Stomach (tissue), 9 donors: Measurements from ENCODE around the gene MRPL54. TPM values are rescaled to one million over a fixed set of nuclear protein-coding genes. Genes with fewer than 3 reads are reported as not detected.
"Not testable (repeated sequence)": the region's sequence is repeated elsewhere in the genome, so short reads cannot be mapped to it uniquely, and the experiment has no call there.

Experiments used
- DNase-seq, 2 donors: peaks; one replicate each; pipeline versions ENCODE4 v3.0.0 to v3.0.0-alpha.2; 2013 to 2019
- H3K27ac ChIP-seq, 5 donors: fragments of 200-600 bp in 4 of 5; sonication (generic) in 4 of 5; one replicate each; pipeline ENCODE4 v1.5.1; 2013 to 2019; ENCODE audit warnings: mild to moderate bottlenecking in 1 of 5, moderate library complexity in 1 of 5
- H3K27me3 ChIP-seq, 3 donors: fragments of 200-600 bp; sonication (generic); one replicate each; pipeline ENCODE4 v1.5.1; 2017 to 2019; ENCODE audit warnings: mixed run types in 1 of 3
- H3K36me3 ChIP-seq, 4 donors: fragments of 200-600 bp; sonication (generic); 1 replicate in 3 of 4; 2 replicates in 1 of 4; pipeline ENCODE4 v1.5.1; 2016 to 2019
- H3K4me1 ChIP-seq, 4 donors: fragments of 200-600 bp; sonication (generic); one replicate each; pipeline ENCODE4 v1.5.1; 2016 to 2019
- H3K4me3 ChIP-seq, 4 donors: fragments of 200-600 bp; sonication (generic) in 3 of 4; one replicate each; pipeline ENCODE4 v1.5.1; 2016 to 2019; ENCODE audit warnings: mild to moderate bottlenecking in 1 of 4
- H3K9me3 ChIP-seq, 4 donors: fragments of 200-600 bp; sonication (generic); one replicate each; pipeline ENCODE4 v1.5.1; 2016 to 2019
- CTCF ChIP-seq, 7 experiments: fragments of 450-650 bp in 4 of 7; fragments of 200-600 bp in 3 of 7; sonication (generic) in 3 of 7; IDR thresholded peaks; one replicate each; pipeline ENCODE4 v1.5.1; 2016 to 2019; ENCODE audit warnings: antibody characterized with exemption in 7 of 7, control low read depth in 2 of 7, mild to moderate bottlenecking in 1 of 7
- EP300 ChIP-seq: sonication (generic); formaldehyde crosslinking; IDR thresholded peaks from one replicate; pipeline ENCODE4 v1.6.1; 2017; ENCODE audit warnings: antibody characterized with exemption
- POLR2A ChIP-seq, 4 donors: fragments of 450-650 bp; IDR thresholded peaks; one replicate each; pipeline ENCODE4 v1.6.1; 2016; ENCODE audit warnings: antibody characterized with exemption in 4 of 4, control low read depth in 2 of 4, mild to moderate bottlenecking in 1 of 4, moderate library complexity in 1 of 4
- POLR2AphosphoS5 ChIP-seq, 3 donors: sonication (generic); formaldehyde crosslinking; IDR thresholded peaks; one replicate each; pipeline ENCODE4 v1.6.1; 2016; ENCODE audit warnings: antibody characterized with exemption in 3 of 3
- WGBS, 5 donors: extraction: QIAGEN DNeasy Blood & Tissue Kit in 3 of 5; methylation state at CpG; one replicate each; pipeline versions ENCODE4 v1.1.5 to v1.1.7; 2013 to 2018; 5-methylcytosine and 5-hydroxymethylcytosine counted together
- intact Hi-C: fragments of 100-400 bp; cut with DNase I; formaldehyde crosslinking; loops from one replicate; pipeline ENCODE4 v1.15.1; 2023; ENCODE audit warnings: low total_unique reads
- polyA plus RNA-seq, 3 donors: library from polyadenylated mRNA; stranded (reverse); fragments of 200-250 nt; gene quantifications; one replicate each; pipeline ENCODE4 v1.2.3, GENCODE V29; 2013
- total RNA-seq, 5 donors: library from RNA; depleted of rRNA; stranded (reverse); fragments of >200 nt; gene quantifications; one replicate each; pipeline versions ENCODE4 v1.1.0 to v1.2.3, GENCODE V29; 2014 to 2016
- donor health status: healthy with polysubstance abuse.
- donor health status: Bipolar disorder and iron deficiency.
- donor health status: healthy.

Gene MRPL54
- total and polyA plus RNA-seq, 8 donors, result 15.2 to 221 (median 159) TPM

- intact Hi-C loops, result no loop called here
- no peak for TF ChIP-seq EP300
- TF ChIP-seq POLR2AphosphoS5 (IDR thresholded peaks at IDR 0.05), result no peak
- Histone ChIP-seq H3K27me3 (peaks cover 0 to 18% (median 0%) of the 10 kb centered on the region in 3 donors), H3K9me3 (no peaks in the 10 kb centered on the region), H3K36me3 (peaks cover 33 to 87% (median 82%) of the 10 kb centered on the region in 4 donors), H3K4me1 (no peaks in the 10 kb centered on the region), H3K27ac (no peak overlapping the region), H3K4me3 (no peak overlapping the region)
- WGBS, 5 donors, result 98 to 100% (median 98%) methylated on average over 2 of the region's 2 CpGs
- DNase-seq, result no peak
These were observed 12.3 kb upstream of the MRPL54 start for GRCh38 chr19:3750211-3750610.

- intact Hi-C loops, result no loop called here
- H3K4me3 ChIP-seq, result no peak overlapping the region
- 91 to 97% (median 96%) methylated on average over 19 to 30 of the region's 30 CpGs for WGBS, 5 donors
- DNase-seq, result no peak
- H3K9me3 ChIP-seq, result no peaks in the 10 kb centered on the region
- H3K27me3 ChIP-seq, result peaks cover 0 to 14% (median 0%) of the 10 kb centered on the region in 3 donors
- H3K36me3 ChIP-seq, result peaks cover 33 to 77% (median 73%) of the 10 kb centered on the region in 4 donors
- TF ChIP-seq CTCF (IDR thresholded peaks at IDR 0.05) (no peak), EP300 (no peak), POLR2AphosphoS5 (IDR thresholded peaks at IDR 0.05) (no peak), POLR2A (IDR thresholded peaks at IDR 0.05) (no peak)
- no peaks in the 10 kb centered on the region for H3K4me1 ChIP-seq
- no peak overlapping the region for H3K27ac ChIP-seq
These were observed 11.2 kb upstream of the MRPL54 start for GRCh38 chr19:3751236-3751635.

- intact Hi-C loops, result no loop called here
- 81 to 89% (median 84%) methylated on average over 12 to 25 of the region's 25 CpGs; no CpG with 5 or more reads in 1 of the 5 donors for WGBS, 5 donors
These were observed 10.0 kb upstream of the MRPL54 start for GRCh38 chr19:3752492-3752891.

GRCh38 chr19:3753631-3754410 lies 8.7 kb upstream of the MRPL54 start:
- TF ChIP-seq POLR2AphosphoS5 (IDR thresholded peaks at IDR 0.05), result no peak
- TF ChIP-seq POLR2A (IDR thresholded peaks at IDR 0.05), result no peak
- TF ChIP-seq EP300, result no peak
- TF ChIP-seq CTCF (IDR thresholded peaks at IDR 0.05), result no peak
- peaks cover 48 to 81% (median 79%) of the 10 kb centered on the region in 4 donors for H3K36me3 ChIP-seq
- 93 to 97% (median 94%) methylated on average over 22 to 51 of the region's 51 CpGs for WGBS, 5 donors

More at GRCh38 chr19:3752492-3752891, 10.0 kb upstream of the MRPL54 start:
- Histone ChIP-seq H3K9me3 (no peaks in the 10 kb centered on the region), H3K4me3 (no peak overlapping the region), H3K36me3 (peaks cover 39 to 74% (median 69%) of the 10 kb centered on the region in 4 donors), H3K27me3 (peaks cover 0 to 4% (median 0%) of the 10 kb centered on the region in 3 donors), H3K27ac (no peak overlapping the region), H3K4me1 (peaks cover 0 to under 1% (median 0%) of the 10 kb centered on the region in 4 donors)
- TF ChIP-seq POLR2A (IDR thresholded peaks at IDR 0.05) (no peak), CTCF (IDR thresholded peaks at IDR 0.05) (no peak), EP300 (no peak)
- DNase-seq, result no peak

GRCh38 chr19:3757705-3758104 lies 4.8 kb upstream of the MRPL54 start:
- DNase-seq, H3K27me3 ChIP-seq, H3K27ac ChIP-seq, H3K9me3 ChIP-seq, intact Hi-C loops, H3K4me3 ChIP-seq: not testable (repeated sequence)
- Histone ChIP-seq H3K36me3 (peaks cover 36 to 54% (median 53%) of the 10 kb centered on the region in 4 donors), H3K4me1 (peaks cover 18 to 43% (median 38%) of the 10 kb centered on the region in 4 donors)
- 90 to 96% (median 93%) methylated on average over 7 of the region's 7 CpGs for whole genome bisulfite sequencing, 5 donors

More at GRCh38 chr19:3753631-3754410, 8.7 kb upstream of the MRPL54 start:
- Histone ChIP-seq H3K27me3 (no peaks in the 10 kb centered on the region), H3K4me3 (no peak overlapping the region), H3K9me3 (no peaks in the 10 kb centered on the region), H3K4me1 (peaks cover 2 to 12% (median 8%) of the 10 kb centered on the region in 4 donors), H3K27ac (no peak overlapping the region)
- intact Hi-C loops, result no loop called here
- no peak for DNase-seq

GRCh38 chr19:3758297-3758696 lies 4.2 kb upstream of the MRPL54 start:
- H3K27ac ChIP-seq, H3K4me3 ChIP-seq, H3K27me3 ChIP-seq, intact Hi-C loops, DNase-seq, H3K9me3 ChIP-seq: not testable (repeated sequence)
- peaks cover 31 to 49% (median 48%) of the 10 kb centered on the region in 4 donors for H3K36me3 ChIP-seq
- 93 to 98% (median 97%) methylated on average over 13 of the region's 13 CpGs for WGBS, 5 donors
- H3K4me1 ChIP-seq, result peaks cover 21 to 47% (median 43%) of the 10 kb centered on the region in 4 donors
